ENCODE results near the gene EPB41L3. TPM values are rescaled to one million over a fixed set of nuclear protein-coding genes. Genes with fewer than 3 reads are reported as not detected.

EPB41L3 gene
- total RNA-seq, 1 donor from 2014 or later: 16.8 TPM

GRCh38 chr18:5434425-5434824 lies 109.4 kb downstream of the EPB41L3 start:
- Mint-ChIP-seq H3K4me3 (ENCODE audit: unreplicated experiment) (no peak overlapping the region), H3K4me1 (ENCODE audit: unreplicated experiment) (peaks cover 5% of the 10 kb centered on the region), H3K27me3 (ENCODE audit: unreplicated experiment) (no peaks in the 10 kb centered on the region), H3K27ac (ENCODE audit: unreplicated experiment) (no peak overlapping the region), H3K9me3 (ENCODE audit: unreplicated experiment) (no peaks in the 10 kb centered on the region), H3K36me3 (ENCODE audit: low read depth, unreplicated experiment) (no peaks in the 10 kb centered on the region)
- no peak for TF ChIP-seq CTCF (IDR thresholded peaks at IDR 0.05; ENCODE audit: unreplicated experiment)
- no peak for DNase-seq (ENCODE audit: low spot score)

- H3K27ac Mint-ChIP-seq (ENCODE audit: unreplicated experiment): no peak overlapping the region
- no peaks in the 10 kb centered on the region for H3K27me3 Mint-ChIP-seq (ENCODE audit: unreplicated experiment)
- H3K9me3 Mint-ChIP-seq (ENCODE audit: unreplicated experiment): no peaks in the 10 kb centered on the region
- H3K4me1 Mint-ChIP-seq (ENCODE audit: unreplicated experiment): peaks cover 5% of the 10 kb centered on the region
- H3K4me3 Mint-ChIP-seq (ENCODE audit: unreplicated experiment): no peak overlapping the region
- DNase-seq (ENCODE audit: low spot score): no peak
- no peaks in the 10 kb centered on the region for H3K36me3 Mint-ChIP-seq (ENCODE audit: low read depth, unreplicated experiment)
- no peak for TF ChIP-seq CTCF (IDR thresholded peaks at IDR 0.05; ENCODE audit: unreplicated experiment)
These were observed 111.8 kb downstream of the EPB41L3 start for GRCh38 chr18:5431836-5432575.

- Mint-ChIP-seq H3K4me1 (ENCODE audit: unreplicated experiment) (peaks cover 5% of the 10 kb centered on the region), H3K27me3 (ENCODE audit: unreplicated experiment) (no peaks in the 10 kb centered on the region), H3K9me3 (ENCODE audit: unreplicated experiment) (no peaks in the 10 kb centered on the region), H3K36me3 (ENCODE audit: low read depth, unreplicated experiment) (no peaks in the 10 kb centered on the region), H3K27ac (ENCODE audit: unreplicated experiment) (no peak overlapping the region), H3K4me3 (ENCODE audit: unreplicated experiment) (no peak overlapping the region)
- TF ChIP-seq CTCF (IDR thresholded peaks at IDR 0.05; ENCODE audit: unreplicated experiment): no peak
- no peak for DNase-seq (ENCODE audit: low spot score)
These were observed 113.7 kb downstream of the EPB41L3 start for GRCh38 chr18:5430131-5430530.

GRCh38 chr18:5429681-5430080 lies 114.1 kb downstream of the EPB41L3 start:
- DNase-seq (ENCODE audit: low spot score): no peak
- Mint-ChIP-seq H3K4me3 (ENCODE audit: unreplicated experiment) (no peak overlapping the region), H3K27me3 (ENCODE audit: unreplicated experiment) (no peaks in the 10 kb centered on the region), H3K27ac (ENCODE audit: unreplicated experiment) (no peak overlapping the region), H3K4me1 (ENCODE audit: unreplicated experiment) (peaks cover 5% of the 10 kb centered on the region), H3K9me3 (ENCODE audit: unreplicated experiment) (no peaks in the 10 kb centered on the region), H3K36me3 (ENCODE audit: low read depth, unreplicated experiment) (no peaks in the 10 kb centered on the region)
- TF ChIP-seq CTCF (IDR thresholded peaks at IDR 0.05; ENCODE audit: unreplicated experiment): no peak

- no peak for TF ChIP-seq CTCF (IDR thresholded peaks at IDR 0.05; ENCODE audit: unreplicated experiment)
- no peak overlapping the region for H3K4me3 Mint-ChIP-seq (ENCODE audit: unreplicated experiment)
- H3K27me3 Mint-ChIP-seq (ENCODE audit: unreplicated experiment): no peaks in the 10 kb centered on the region
- H3K9me3 Mint-ChIP-seq (ENCODE audit: unreplicated experiment): no peaks in the 10 kb centered on the region
- DNase-seq (ENCODE audit: low spot score): no peak
- H3K27ac Mint-ChIP-seq (ENCODE audit: unreplicated experiment): no peak overlapping the region
- H3K4me1 Mint-ChIP-seq (ENCODE audit: unreplicated experiment): no peaks in the 10 kb centered on the region
- no peaks in the 10 kb centered on the region for H3K36me3 Mint-ChIP-seq (ENCODE audit: low read depth, unreplicated experiment)
These were observed 118.1 kb downstream of the EPB41L3 start for GRCh38 chr18:5425721-5426120.
